Hepatocyte (in vitro differentiated cells): Measurements from ENCODE around the gene GDA. TPM values are rescaled to one million over a fixed set of nuclear protein-coding genes. Genes with fewer than 3 reads are reported as not detected.

ENCODE experiments used
- DNase-seq: peaks from one replicate; pipeline ENCODE4 v3.0.0-alpha.2; 2016; ENCODE audit warnings: low spot score
- H2AFZ ChIP-seq: fragments of 200-600 bp; sonication (generic); 2 replicates; pipeline ENCODE4 v1.6.0; 2016; ENCODE audit warnings: antibody characterized with exemption, mild to moderate bottlenecking
- H3K27ac ChIP-seq: fragments of 200-600 bp; sonication (generic); 2 replicates; pipeline ENCODE4 v1.5.1; 2016; ENCODE audit warnings: mild to moderate bottlenecking
- H3K27me3 ChIP-seq: fragments of 200-600 bp; sonication (generic); 2 replicates; pipeline ENCODE4 v1.6.1; 2016
- H3K36me3 ChIP-seq: fragments of 200-600 bp; sonication (generic); replicated peaks from 2 replicates; pipeline ENCODE4 v1.5.1; 2016; ENCODE audit warnings: low read depth; ENCODE audit not compliant: insufficient read depth
- H3K4me1 ChIP-seq: fragments of 200-600 bp; sonication (generic); 2 replicates; pipeline ENCODE4 v1.5.1; 2016; ENCODE audit warnings: mild to moderate bottlenecking, moderate library complexity; ENCODE audit not compliant: insufficient read depth
- H3K4me2 ChIP-seq: fragments of 200-600 bp; sonication (generic); 2 replicates; pipeline ENCODE4 v1.6.0; 2016
- H3K4me3 ChIP-seq: fragments of 200-600 bp; sonication (generic); 2 replicates; pipeline ENCODE4 v1.5.1; 2016; ENCODE audit warnings: mild to moderate bottlenecking
- H3K79me2 ChIP-seq: fragments of 200-600 bp; sonication (generic); 2 replicates; pipeline ENCODE4 v1.6.0; 2017; ENCODE audit warnings: mild to moderate bottlenecking
- H3K9me2 ChIP-seq: fragments of 200-600 bp; sonication (generic); replicated peaks from 2 replicates; pipeline ENCODE4 v1.6.0; 2017; ENCODE audit warnings: mild to moderate bottlenecking; ENCODE audit not compliant: insufficient read depth
- H3K9me3 ChIP-seq: fragments of 200-600 bp; sonication (generic); 2 replicates; pipeline ENCODE4 v1.5.1; 2016; ENCODE audit warnings: low read depth, mild to moderate bottlenecking
- H4K20me1 ChIP-seq: fragments of 200-600 bp; sonication (generic); 2 replicates; pipeline ENCODE4 v1.6.0; 2016; ENCODE audit warnings: mild to moderate bottlenecking; ENCODE audit not compliant: insufficient read depth, poor library complexity, severe bottlenecking
- EZH2 ChIP-seq: fragments of 200-600 bp; sonication (generic); IDR thresholded peaks from 2 replicates; pipeline ENCODE4 v1.6.1; 2016; ENCODE audit warnings: antibody characterized with exemption, mild to moderate bottlenecking, borderline replicate concordance
- EZH2phosphoT487 ChIP-seq: fragments of 200-600 bp; sonication (generic); IDR thresholded peaks from one replicate; pipeline ENCODE4 v1.6.1; 2018; ENCODE audit warnings: antibody characterized with exemption, mild to moderate bottlenecking, low read depth, moderate library complexity; ENCODE audit not compliant: unreplicated experiment, severe bottlenecking
- WGBS: methylation state at CpG from one replicate; pipeline ENCODE4 v1.1.6; 2016; ENCODE audit warnings: low lambda C conversion rate; ENCODE audit errors: missing lambda C conversion rate; 5-methylcytosine and 5-hydroxymethylcytosine counted together
- polyA plus RNA-seq: library from polyadenylated mRNA; unstranded; fragments of >200 nt; fragmentation: Nextera tagmentation; extraction: Ambion mirVana; gene quantifications from 2 replicates; pipeline ENCODE4 v1.2.1, GENCODE V29; 2016
- total RNA-seq: library from RNA; depleted of rRNA; stranded (reverse); fragments of >200 nt; gene quantifications from 2 replicates; pipeline ENCODE4 v1.2.3, GENCODE V29; 2014
- TF ChIP-seq, protein P1 (sequence below): fragments of 200-600 bp; sonication (generic); IDR thresholded peaks from 2 replicates; pipeline ENCODE4 v1.5.1; 2016; ENCODE audit warnings: antibody characterized with exemption, mild to moderate bottlenecking; ENCODE audit not compliant: poor library complexity

Gene GDA
- total and polyA plus RNA-seq, 2 experiments from 2014 or later = 14.4 to 23.6 TPM

DNA sequence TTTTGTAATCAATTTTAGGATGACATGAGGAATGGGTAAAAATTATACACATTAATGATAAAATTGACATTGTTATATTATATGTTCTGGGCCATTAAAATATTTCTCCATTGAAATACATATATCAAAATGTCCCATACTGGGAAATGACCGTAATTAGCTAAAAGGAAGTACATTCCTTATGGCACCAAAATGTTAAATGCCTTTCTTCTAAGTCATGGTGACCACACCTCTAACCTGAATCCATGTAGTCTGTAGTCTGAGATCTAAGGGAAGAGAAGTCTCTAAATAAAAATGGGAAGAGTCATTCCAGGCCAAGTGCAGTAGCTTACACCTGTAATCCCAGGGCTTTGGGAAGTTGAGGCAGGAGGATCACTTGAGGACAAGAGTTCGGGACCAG is 10.0 kb upstream of the GDA start:
- 82% methylated on average over 2 of the region's 2 CpGs for WGBS
- H3K4me2 ChIP-seq = no peak overlapping the region
- no peaks in the 10 kb centered on the region for H3K9me3 ChIP-seq
- no peaks in the 10 kb centered on the region for H3K27me3 ChIP-seq
- TF ChIP-seq EZH2 = no peak
- no peak for TF ChIP-seq EZH2phosphoT487
- TF ChIP-seq, protein P1, sequence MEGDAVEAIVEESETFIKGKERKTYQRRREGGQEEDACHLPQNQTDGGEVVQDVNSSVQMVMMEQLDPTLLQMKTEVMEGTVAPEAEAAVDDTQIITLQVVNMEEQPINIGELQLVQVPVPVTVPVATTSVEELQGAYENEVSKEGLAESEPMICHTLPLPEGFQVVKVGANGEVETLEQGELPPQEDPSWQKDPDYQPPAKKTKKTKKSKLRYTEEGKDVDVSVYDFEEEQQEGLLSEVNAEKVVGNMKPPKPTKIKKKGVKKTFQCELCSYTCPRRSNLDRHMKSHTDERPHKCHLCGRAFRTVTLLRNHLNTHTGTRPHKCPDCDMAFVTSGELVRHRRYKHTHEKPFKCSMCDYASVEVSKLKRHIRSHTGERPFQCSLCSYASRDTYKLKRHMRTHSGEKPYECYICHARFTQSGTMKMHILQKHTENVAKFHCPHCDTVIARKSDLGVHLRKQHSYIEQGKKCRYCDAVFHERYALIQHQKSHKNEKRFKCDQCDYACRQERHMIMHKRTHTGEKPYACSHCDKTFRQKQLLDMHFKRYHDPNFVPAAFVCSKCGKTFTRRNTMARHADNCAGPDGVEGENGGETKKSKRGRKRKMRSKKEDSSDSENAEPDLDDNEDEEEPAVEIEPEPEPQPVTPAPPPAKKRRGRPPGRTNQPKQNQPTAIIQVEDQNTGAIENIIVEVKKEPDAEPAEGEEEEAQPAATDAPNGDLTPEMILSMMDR = no peak
- H3K36me3 ChIP-seq = no peaks in the 10 kb centered on the region
- no peaks in the 10 kb centered on the region for H3K9me2 ChIP-seq
- H3K4me3 ChIP-seq = no peak overlapping the region
- H3K27ac ChIP-seq = no peak overlapping the region
- no peaks in the 10 kb centered on the region for H3K79me2 ChIP-seq
- no peak overlapping the region for H2AFZ ChIP-seq
- H3K4me1 ChIP-seq = no peaks in the 10 kb centered on the region
- H4K20me1 ChIP-seq = no peaks in the 10 kb centered on the region
- DNase-seq = no peak

DNA sequence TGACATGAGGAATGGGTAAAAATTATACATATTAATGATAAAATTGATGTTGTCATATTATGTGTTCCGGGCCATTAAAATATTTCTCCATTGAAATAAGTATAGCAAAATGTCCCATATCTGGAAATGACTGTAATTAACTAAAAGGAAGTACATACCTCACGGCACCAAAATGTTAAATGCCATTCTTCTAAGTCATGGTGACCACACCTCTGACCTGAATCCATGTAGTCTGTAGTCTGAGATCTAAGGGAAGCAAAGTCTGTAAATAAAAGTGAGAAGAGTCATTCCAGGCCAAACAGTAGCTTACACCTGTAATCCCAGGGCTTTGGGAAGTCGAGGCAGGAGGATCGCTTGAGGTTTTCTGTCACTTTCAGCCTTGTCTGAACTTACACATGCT is 8.7 kb upstream of the GDA start:
- H3K4me2 ChIP-seq = no peak overlapping the region
- no peak overlapping the region for H3K27ac ChIP-seq
- 68% methylated on average over 4 of the region's 4 CpGs for WGBS
- H4K20me1 ChIP-seq = no peaks in the 10 kb centered on the region
- no peaks in the 10 kb centered on the region for H3K4me1 ChIP-seq
- no peaks in the 10 kb centered on the region for H3K36me3 ChIP-seq
- no peaks in the 10 kb centered on the region for H3K79me2 ChIP-seq
- no peak overlapping the region for H2AFZ ChIP-seq
- TF ChIP-seq EZH2 (no peak), EZH2phosphoT487 (no peak)
- TF ChIP-seq, protein P1 = no peak
- no peaks in the 10 kb centered on the region for H3K9me2 ChIP-seq
- H3K4me3 ChIP-seq = no peak overlapping the region
- H3K9me3 ChIP-seq = no peaks in the 10 kb centered on the region
- H3K27me3 ChIP-seq = no peaks in the 10 kb centered on the region
- no peak for DNase-seq

DNA sequence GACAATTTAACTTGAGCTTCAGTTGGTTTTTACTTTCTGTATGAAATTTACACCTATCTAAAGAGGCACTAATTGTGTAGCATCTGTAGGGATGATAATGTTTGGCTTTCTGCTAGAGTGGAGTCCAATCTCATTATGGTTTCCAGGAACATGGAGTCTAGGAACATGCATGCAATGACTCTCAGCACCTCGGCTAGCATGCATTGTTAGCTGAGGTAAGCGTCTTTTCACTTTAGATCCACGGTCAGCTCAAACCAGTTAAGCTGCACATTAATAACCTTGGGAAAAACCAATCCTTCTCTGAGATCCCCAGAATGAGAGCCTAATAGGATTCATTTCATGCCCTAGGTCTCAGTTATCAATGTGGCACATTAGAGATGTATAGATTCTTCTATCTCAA is 7.8 kb upstream of the GDA start:
- 88% methylated on average over 3 of the region's 3 CpGs for WGBS
- TF ChIP-seq, protein P1 = no peak
- no peak for TF ChIP-seq EZH2
- no peak for TF ChIP-seq EZH2phosphoT487
- DNase-seq = no peak
- Histone ChIP-seq H3K4me3 (no peak overlapping the region), H4K20me1 (no peaks in the 10 kb centered on the region), H3K9me3 (no peaks in the 10 kb centered on the region), H3K27me3 (no peaks in the 10 kb centered on the region), H3K79me2 (no peaks in the 10 kb centered on the region), H3K27ac (no peak overlapping the region), H3K4me1 (no peaks in the 10 kb centered on the region), H3K36me3 (no peaks in the 10 kb centered on the region), H3K9me2 (no peaks in the 10 kb centered on the region), H2AFZ (no peak overlapping the region), H3K4me2 (no peak overlapping the region)
